Breast epithelium (tissue), 4 donors: ENCODE data around the gene ALPK3. TPM values are rescaled to one million over a fixed set of nuclear protein-coding genes. Genes with fewer than 3 reads are reported as not detected.

ENCODE experiments used
- DNase-seq, 2 donors: peaks; one replicate each; pipeline ENCODE4 v3.0.0-alpha.2; 2019; ENCODE audit warnings: low spot score in 2 of 2
- H3K27ac ChIP-seq, 2 donors: fragments of 200-600 bp; sonication (generic) in 1 of 2; one replicate each; pipeline ENCODE4 v1.5.1; 2016 to 2019; ENCODE audit warnings: mild to moderate bottlenecking in 1 of 2
- H3K27me3 ChIP-seq, 2 donors: fragments of 200-600 bp; sonication (generic) in 1 of 2; one replicate each; pipeline versions ENCODE4 v1.5.1 to v1.6.0; 2017 to 2019; ENCODE audit warnings: control low read depth in 1 of 2, mild to moderate bottlenecking in 1 of 2
- H3K36me3 ChIP-seq: fragments of 200-600 bp; one replicate; pipeline ENCODE4 v1.5.1; 2019
- H3K4me1 ChIP-seq, 2 donors: fragments of 200-600 bp; sonication (generic); one replicate each; pipeline ENCODE4 v1.5.1; 2016 to 2019; ENCODE audit warnings: control low read depth in 1 of 2
- H3K4me3 ChIP-seq, 3 donors: fragments of 200-600 bp; sonication (generic); 1 replicate in 2 of 3; 2 replicates in 1 of 3; pipeline ENCODE4 v1.5.1; 2016 to 2019; ENCODE audit warnings: mild to moderate bottlenecking in 3 of 3, moderate library complexity in 2 of 3
- H3K9me3 ChIP-seq, 2 donors: fragments of 200-600 bp; sonication (generic) in 1 of 2; one replicate each; pipeline ENCODE4 v1.5.1; 2016 to 2019; ENCODE audit warnings: control low read depth in 1 of 2
- CTCF ChIP-seq, 3 donors: fragments of 450-650 bp; IDR thresholded peaks; one replicate each; pipeline ENCODE4 v1.5.1; 2016 to 2017; ENCODE audit warnings: antibody characterized with exemption in 3 of 3, mild to moderate bottlenecking in 3 of 3, moderate library complexity in 3 of 3
- POLR2A ChIP-seq: fragments of 450-650 bp; IDR thresholded peaks from one replicate; pipeline ENCODE4 v1.6.1; 2016; ENCODE audit warnings: antibody characterized with exemption, mild to moderate bottlenecking, moderate library complexity
- POLR2AphosphoS5 ChIP-seq, 3 donors: sonication (generic); formaldehyde crosslinking; IDR thresholded peaks; one replicate each; pipeline ENCODE4 v1.6.1; 2017; ENCODE audit warnings: antibody characterized with exemption in 3 of 3
- intact Hi-C: fragments of 100-400 bp; cut with DNase I; formaldehyde crosslinking; loops from one replicate; pipeline ENCODE4 v1.15.1; 2023; ENCODE audit warnings: low total_unique reads
- total RNA-seq, 3 donors: library from RNA; depleted of rRNA; stranded (reverse); fragments of >200 nt; gene quantifications; one replicate each; pipeline ENCODE4 v1.1.0, GENCODE V29; 2016

The ALPK3 gene
- total RNA-seq, 3 donors from 2014 or later, result 1.6 to 3.4 (median 2.6) TPM

DNA sequence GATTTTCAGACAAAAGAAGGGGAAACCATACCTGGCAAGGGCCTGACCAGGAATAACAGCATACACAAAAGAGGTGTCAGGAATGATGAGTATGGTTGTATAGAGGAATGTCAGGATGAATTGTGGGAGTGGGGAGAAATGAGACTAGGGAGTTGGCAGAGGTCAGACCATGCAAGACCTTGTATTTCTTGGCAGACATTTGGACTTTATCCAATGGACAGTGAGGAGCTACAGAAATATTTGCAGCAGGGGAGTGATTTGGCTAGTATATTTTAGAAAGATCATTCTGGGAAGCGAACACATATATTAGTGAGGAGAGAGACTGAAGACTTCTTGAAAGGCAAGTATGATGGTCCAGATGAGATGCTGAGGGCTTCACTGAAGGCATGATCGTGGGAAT, 25.4 kb upstream of the ALPK3 start:
- H3K4me3 ChIP-seq, result no peak overlapping the region
- H3K27me3 ChIP-seq, result no peaks in the 10 kb centered on the region
- H3K36me3 ChIP-seq, result no peaks in the 10 kb centered on the region
- intact Hi-C loops, result no loop called here
- no peaks in the 10 kb centered on the region for H3K4me1 ChIP-seq
- H3K9me3 ChIP-seq, result no peaks in the 10 kb centered on the region
- no peak for DNase-seq
- H3K27ac ChIP-seq, result no peak overlapping the region
- no peak for TF ChIP-seq CTCF (IDR thresholded peaks at IDR 0.05)
- no peak for TF ChIP-seq POLR2AphosphoS5 (IDR thresholded peaks at IDR 0.05)
- no peak for TF ChIP-seq POLR2A

DNA sequence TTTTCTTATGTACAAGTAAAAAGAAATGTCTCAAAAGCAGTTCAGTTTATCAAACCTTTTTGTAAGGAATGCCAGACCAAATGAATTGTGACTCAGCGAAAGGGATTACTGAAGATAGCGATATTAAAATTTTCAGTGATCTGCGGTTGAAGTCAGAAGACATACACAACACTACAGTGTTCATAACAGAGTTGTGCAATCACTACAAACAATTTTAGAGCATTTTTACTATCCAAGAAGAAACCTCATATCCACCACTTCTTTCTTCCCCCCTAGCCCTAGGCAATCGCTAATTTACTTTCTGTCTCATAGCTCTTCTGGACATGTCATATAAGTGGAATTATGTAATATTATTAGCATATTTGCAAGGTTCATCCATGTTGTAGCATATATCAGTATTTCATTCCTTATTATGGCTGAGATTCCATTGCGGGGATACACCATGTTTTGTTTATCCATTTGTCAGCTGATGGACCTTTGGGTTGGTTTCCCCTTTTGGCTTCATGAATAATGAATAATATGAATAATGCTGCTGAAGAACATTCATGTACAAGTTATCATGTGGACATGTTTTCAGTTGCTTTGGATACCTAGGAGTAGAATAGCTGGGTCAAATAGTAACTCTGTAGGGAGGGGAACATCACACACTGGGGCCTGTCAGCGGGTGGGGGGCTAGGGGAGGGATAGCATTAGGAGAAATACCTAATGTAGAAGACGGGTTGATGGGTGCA, 23.6 kb upstream of the ALPK3 start:
- DNase-seq, result no peak
- no peaks in the 10 kb centered on the region for H3K9me3 ChIP-seq
- H3K36me3 ChIP-seq, result no peaks in the 10 kb centered on the region
- TF ChIP-seq POLR2AphosphoS5 (IDR thresholded peaks at IDR 0.05) (no peak), POLR2A (no peak), CTCF (IDR thresholded peaks at IDR 0.05) (no peak)
- H3K27ac ChIP-seq, result no peak overlapping the region
- no peaks in the 10 kb centered on the region for H3K27me3 ChIP-seq
- intact Hi-C loops, result no loop called here
- no peak overlapping the region for H3K4me3 ChIP-seq
- no peaks in the 10 kb centered on the region for H3K4me1 ChIP-seq

DNA sequence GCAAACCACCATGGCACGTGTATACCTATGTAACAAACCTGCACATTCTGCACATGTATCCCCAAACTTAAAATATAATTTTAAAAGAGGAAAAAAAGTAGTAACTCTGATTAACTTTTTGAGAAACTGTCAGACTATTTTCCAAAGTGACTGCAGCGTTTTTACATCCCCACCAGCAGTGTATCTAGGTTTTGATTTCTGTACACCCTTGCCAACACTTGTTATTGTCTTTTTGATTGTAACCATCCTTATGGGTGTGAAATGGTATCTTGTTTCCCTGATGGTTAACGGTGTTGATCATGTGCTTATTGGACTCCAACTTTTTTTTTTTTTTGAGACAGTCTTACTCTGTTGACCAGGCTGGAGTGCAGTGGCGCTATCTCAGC, 23.0 kb upstream of the ALPK3 start:
- no peaks in the 10 kb centered on the region for H3K4me1 ChIP-seq
- H3K4me3 ChIP-seq, result no peak overlapping the region
- no peaks in the 10 kb centered on the region for H3K9me3 ChIP-seq
- no peak for DNase-seq
- peaks cover 2% of the 10 kb centered on the region for H3K36me3 ChIP-seq
- intact Hi-C loops, result no loop called here
- H3K27ac ChIP-seq, result no peak overlapping the region
- TF ChIP-seq POLR2A (no peak), POLR2AphosphoS5 (IDR thresholded peaks at IDR 0.05) (no peak), CTCF (IDR thresholded peaks at IDR 0.05) (no peak)
- H3K27me3 ChIP-seq, result no peaks in the 10 kb centered on the region

- intact Hi-C loops, result no loop called here
- TF ChIP-seq POLR2A, result no peak
- no peak for TF ChIP-seq CTCF (IDR thresholded peaks at IDR 0.05)
- TF ChIP-seq POLR2AphosphoS5 (IDR thresholded peaks at IDR 0.05), result no peak
- no peaks in the 10 kb centered on the region for H3K9me3 ChIP-seq
- H3K27me3 ChIP-seq, result no peaks in the 10 kb centered on the region
- H3K27ac ChIP-seq, result no peak overlapping the region
- no peak overlapping the region for H3K4me3 ChIP-seq
- H3K36me3 ChIP-seq, result peaks cover 3% of the 10 kb centered on the region
- DNase-seq, result no peak
- H3K4me1 ChIP-seq, result no peaks in the 10 kb centered on the region
Measured at GRCh38 chr15:84795186-84795585, 22.0 kb upstream of the ALPK3 start.

DNA sequence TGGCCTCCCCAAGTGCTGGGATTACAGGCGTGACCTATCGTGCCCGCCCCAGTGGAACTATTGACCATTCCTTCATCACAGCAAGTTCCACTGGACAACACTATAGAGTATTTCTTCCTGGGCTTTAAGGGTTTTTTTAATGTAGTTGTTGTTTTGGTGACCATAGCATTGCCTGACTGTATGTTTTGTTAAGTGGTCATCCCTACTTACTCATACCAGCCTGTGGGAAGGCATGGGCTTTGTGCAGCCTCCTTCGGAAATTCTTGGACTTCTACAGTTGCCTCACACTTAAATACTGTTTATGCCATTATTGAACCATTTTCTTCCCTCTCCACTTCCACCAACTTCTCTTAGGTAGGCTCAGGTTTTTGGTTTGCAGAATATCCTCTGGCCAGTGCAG, 19.9 kb upstream of the ALPK3 start:
- TF ChIP-seq POLR2A (no peak), CTCF (IDR thresholded peaks at IDR 0.05) (no peak), POLR2AphosphoS5 (IDR thresholded peaks at IDR 0.05) (no peak)
- no peaks in the 10 kb centered on the region for H3K9me3 ChIP-seq
- no peak overlapping the region for H3K27ac ChIP-seq
- peaks cover 3% of the 10 kb centered on the region for H3K36me3 ChIP-seq
- intact Hi-C loops, result no loop called here
- H3K4me1 ChIP-seq, result no peaks in the 10 kb centered on the region
- H3K4me3 ChIP-seq, result no peak overlapping the region
- no peak for DNase-seq
- no peaks in the 10 kb centered on the region for H3K27me3 ChIP-seq
